ENCODE results near the gene CPA2. TPM values are rescaled to one million over a fixed set of nuclear protein-coding genes. Genes with fewer than 3 reads are reported as not detected.

CPA2 gene
- total and polyA plus RNA-seq, 2 experiments from 2014 or later: not detected

GRCh38 chr7:130314305-130314704 is 47.6 kb downstream of the CPA2 start (continued):
- no peak for TF ChIP-seq ZNF462 (CRISPR knock-in tag; IDR thresholded peaks at IDR 0.05)

- H3K27ac Mint-ChIP-seq: no peak overlapping the region
- no peak overlapping the region for H3K4me3 Mint-ChIP-seq
- no peaks in the 10 kb centered on the region for H3K36me3 Mint-ChIP-seq (ENCODE audit: low read depth)
Measured at GRCh38 chr7:130319541-130319940, 52.9 kb downstream of the CPA2 start.

More at GRCh38 chr7:130319541-130319940, 52.9 kb downstream of the CPA2 start:
- TF ChIP-seq EZH2phosphoT487 (IDR thresholded peaks at IDR 0.05; ENCODE audit: unreplicated experiment) (no peak), POLR2AphosphoS5 (IDR thresholded peaks at IDR 0.05; ENCODE audit: low read depth) (no peak), ZNF114 (CRISPR knock-in tag; IDR thresholded peaks at IDR 0.05) (no peak), ZNF331 (CRISPR knock-in tag; IDR thresholded peaks at IDR 0.05; ENCODE audit: low read depth) (no peak), ZNF462 (CRISPR knock-in tag; IDR thresholded peaks at IDR 0.05) (no peak), ETS1 (IDR thresholded peaks at IDR 0.05) (no peak)
- Mint-ChIP-seq H3K27me3 (ENCODE audit: insufficient read depth, low read depth, poor library complexity) (peaks cover 4% of the 10 kb centered on the region), H3K4me1 (peaks cover 15% of the 10 kb centered on the region), H3K9me3 (no peaks in the 10 kb centered on the region; the same call in 2 of the 3 replicates)
- DNase-seq (ENCODE audit: low spot score) (no peak), ATAC-seq (no peak)
- Histone ChIP-seq H3K79me2 (replicated peaks; ENCODE audit: insufficient read depth) (no peaks in the 10 kb centered on the region), H3K27ac (ENCODE audit: low read depth) (no peak overlapping the region), H3K4me3 (no peak overlapping the region), H3K36me3 (ENCODE audit: insufficient read depth) (no peaks in the 10 kb centered on the region), H3K4me2 (no peak overlapping the region), H4K20me1 (replicated peaks; ENCODE audit: insufficient read depth) (no peaks in the 10 kb centered on the region), H2AFZ (no peak overlapping the region), H3F3A (replicated peaks; ENCODE audit: low read depth) (no peaks in the 10 kb centered on the region), H3K9me2 (ENCODE audit: insufficient read depth) (0 out of 2 replicates have a peak, but pooled peaks cover 3% of the 10 kb centered on the region), H3K4me1 (ENCODE audit: insufficient read depth) (no peaks in the 10 kb centered on the region), H3K27me3 (ENCODE audit: insufficient read depth) (no peaks in the 10 kb centered on the region)
